NCI-H510A treated with DMSO at 0.1 percent for 48 hours (cell line): ENCODE data around the gene HSCB.
A peak's percentile ranks its signal among the peaks of the same experiment; 100 is the strongest.
"Not testable (repeated sequence)": the region's sequence is repeated elsewhere in the genome, so short reads cannot be mapped to it uniquely, and the experiment has no call there.

ENCODE experiments used
- DNase-seq: peaks from one replicate; lab custom pipeline; 2025; lab: John Stamatoyannopoulos, UW

The HSCB gene

GRCh38 chr22:28791841-28792490 lies 50.1 kb downstream of the HSCB start:
- DNase-seq: peak; percentile 30

GRCh38 chr22:28792491-28793383 lies 50.9 kb downstream of the HSCB start:
- DNase-seq: no peak

- no peak for DNase-seq
Measured at GRCh38 chr22:28793976-28794584, 52.2 kb downstream of the HSCB start.

- DNase-seq: no peak
Measured at GRCh38 chr22:28795071-28795693, 53.3 kb downstream of the HSCB start.

GRCh38 chr22:28795932-28796856 lies 54.4 kb downstream of the HSCB start:
- no peak for DNase-seq

- peak; percentile 29 for DNase-seq
Measured at GRCh38 chr22:28798810-28799605, 57.2 kb downstream of the HSCB start.

- no peak for DNase-seq
Measured at GRCh38 chr22:28799606-28800307, 57.9 kb downstream of the HSCB start.

- DNase-seq: peak; percentile 68
Measured at GRCh38 chr22:28800308-28801041, 58.6 kb downstream of the HSCB start, which contains the start of gene XBP1. XBP1 (minus strand) TSS chr22:28800569.

GRCh38 chr22:28801845-28802594 lies 60.2 kb downstream of the HSCB start:
- no peak for DNase-seq

- DNase-seq: no peak
Measured at GRCh38 chr22:28802595-28803123, 60.8 kb downstream of the HSCB start.

- not testable (repeated sequence) for DNase-seq
Measured at GRCh38 chr22:28805426-28805825, 63.6 kb downstream of the HSCB start.
